Stomach (tissue), 4 donors: Measurements from ENCODE around the gene CLEC19A.

Source experiments
- CTCF ChIP-seq, 7 experiments: fragments of 450-650 bp in 4 of 7; fragments of 200-600 bp in 3 of 7; sonication (generic) in 3 of 7; IDR thresholded peaks; one replicate each; pipeline ENCODE4 v1.5.1; 2016 to 2019; ENCODE audit warnings: antibody characterized with exemption in 7 of 7, control low read depth in 2 of 7, mild to moderate bottlenecking in 1 of 7
- POLR2A ChIP-seq, 4 donors: fragments of 450-650 bp; IDR thresholded peaks; one replicate each; pipeline ENCODE4 v1.6.1; 2016; ENCODE audit warnings: antibody characterized with exemption in 4 of 4, control low read depth in 2 of 4, mild to moderate bottlenecking in 1 of 4, moderate library complexity in 1 of 4
- POLR2AphosphoS5 ChIP-seq, 3 donors: sonication (generic); formaldehyde crosslinking; IDR thresholded peaks; one replicate each; pipeline ENCODE4 v1.6.1; 2016; ENCODE audit warnings: antibody characterized with exemption in 3 of 3

DNA sequence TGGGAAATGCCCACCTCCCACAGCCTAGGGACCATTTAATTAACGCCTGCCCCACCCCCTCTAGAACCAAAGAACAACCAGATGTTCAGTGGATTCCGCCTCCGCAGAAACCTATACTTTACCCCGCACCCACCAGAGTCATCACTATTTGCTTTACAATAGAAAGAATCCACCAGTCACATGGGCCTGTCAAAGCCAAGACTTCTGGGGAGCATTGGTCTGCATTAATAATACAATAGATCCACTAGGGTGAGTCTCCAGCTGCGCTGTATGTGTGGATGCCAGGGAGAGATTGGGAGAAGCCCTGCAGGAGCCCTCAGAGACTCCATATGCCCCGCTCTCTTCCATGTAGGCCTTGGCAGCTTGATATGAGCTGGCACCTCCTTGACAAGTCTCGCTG lies 31.3 kb downstream of the CLEC19A start:
- TF ChIP-seq POLR2A (IDR thresholded peaks at IDR 0.05), result no peak
- TF ChIP-seq CTCF (IDR thresholded peaks at IDR 0.05), result no peak
- no peak for TF ChIP-seq POLR2AphosphoS5 (IDR thresholded peaks at IDR 0.05)
